Measurements from ENCODE around the gene NIPA2. TPM values are rescaled to one million over a fixed set of nuclear protein-coding genes. Genes with fewer than 3 reads are reported as not detected.

NIPA2 gene
- total RNA-seq, 1 donor from 2014 or later, result 51.5 TPM

- Histone ChIP-seq H3K4me3 (no peak overlapping the region), H3K9ac (no peak overlapping the region), H3K4me2 (no peak overlapping the region), H3K9me3 (ENCODE audit: low read depth) (no peaks in the 10 kb centered on the region), H3F3A (ENCODE audit: low read depth) (no peaks in the 10 kb centered on the region), H4K20me1 (ENCODE audit: low read depth) (no peaks in the 10 kb centered on the region), H3K27ac (no peak overlapping the region), H2AFZ (replicated peaks) (no peak overlapping the region), H3K79me2 (ENCODE audit: low read depth) (no peaks in the 10 kb centered on the region), H3K27me3 (no peaks in the 10 kb centered on the region), H3K36me3 (peaks cover 6% of the 10 kb centered on the region), H3K4me1 (no peaks in the 10 kb centered on the region)
- H3K27me3 Mint-ChIP-seq (ENCODE audit: insufficient read depth, low read depth), result peaks cover 9% of the 10 kb centered on the region
- no peak overlapping the region for H3K4me3 Mint-ChIP-seq
- no peaks in the 10 kb centered on the region for H3K9me3 Mint-ChIP-seq
- no peak overlapping the region for H3K27ac Mint-ChIP-seq
- no peaks in the 10 kb centered on the region for H3K4me1 Mint-ChIP-seq
- DNase-seq (ENCODE audit: low spot score), result no peak
- TF ChIP-seq EZH2phosphoT487 (IDR thresholded peaks at IDR 0.05) (no peak), EZH2 (IDR thresholded peaks at IDR 0.05) (no peak), CTCF (IDR thresholded peaks at IDR 0.05) (no peak)
- peaks cover 25% of the 10 kb centered on the region for H3K36me3 Mint-ChIP-seq
Measured at GRCh38 chr15:22904736-22905135, 66.3 kb downstream of the NIPA2 start.

DNA sequence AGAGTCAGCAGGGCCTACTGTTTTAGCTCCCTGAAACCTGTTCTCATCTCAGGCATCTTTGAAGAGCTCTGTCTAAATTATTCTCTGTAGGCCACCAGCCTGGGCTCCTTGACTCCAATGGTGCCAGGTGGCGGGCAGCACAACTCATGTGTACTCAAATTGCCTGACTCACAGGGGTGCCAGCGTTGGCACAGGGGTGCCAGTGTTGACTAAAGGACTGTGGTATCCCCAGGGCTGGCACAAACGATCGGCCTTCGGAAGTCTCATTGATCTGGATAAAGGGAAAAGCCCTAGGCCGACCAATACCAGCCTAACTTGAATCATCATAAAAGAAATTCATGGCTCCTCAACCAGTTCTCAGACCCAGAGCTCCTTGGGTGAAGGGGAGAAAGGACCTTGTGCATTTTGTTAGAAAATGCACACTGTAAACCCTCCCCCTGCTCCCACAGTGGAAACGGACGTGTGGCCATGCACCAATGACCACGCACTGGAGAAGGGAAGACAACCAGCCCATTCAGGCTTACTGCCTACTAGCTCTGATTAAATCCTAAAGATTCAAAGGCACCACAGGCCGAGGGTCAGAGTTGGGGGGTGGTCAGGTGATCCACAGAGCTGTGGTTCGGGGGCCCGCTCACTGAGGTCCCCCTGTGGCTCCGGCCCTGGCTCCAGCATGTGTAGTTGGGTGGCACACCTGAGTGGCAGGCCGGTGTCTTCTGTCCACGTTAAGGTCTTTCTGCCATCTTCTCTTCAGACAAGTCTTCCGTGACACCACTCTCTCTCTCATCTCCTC lies 68.9 kb downstream of the NIPA2 start:
- Histone ChIP-seq H3K27ac (no peak overlapping the region), H2AFZ (replicated peaks) (no peak overlapping the region), H3K4me2 (no peak overlapping the region), H3K27me3 (no peaks in the 10 kb centered on the region), H3K36me3 (peaks cover 7% of the 10 kb centered on the region), H3K9ac (no peak overlapping the region), H4K20me1 (ENCODE audit: low read depth) (no peaks in the 10 kb centered on the region), H3K79me2 (ENCODE audit: low read depth) (no peaks in the 10 kb centered on the region), H3K4me1 (no peaks in the 10 kb centered on the region), H3K4me3 (no peak overlapping the region), H3K9me3 (ENCODE audit: low read depth) (no peaks in the 10 kb centered on the region), H3F3A (ENCODE audit: low read depth) (no peaks in the 10 kb centered on the region)
- H3K9me3 Mint-ChIP-seq, result no peaks in the 10 kb centered on the region
- H3K36me3 Mint-ChIP-seq, result peaks cover 27% of the 10 kb centered on the region
- no peak for DNase-seq (ENCODE audit: low spot score)
- no peak overlapping the region for H3K4me3 Mint-ChIP-seq
- H3K27ac Mint-ChIP-seq, result no peak overlapping the region
- TF ChIP-seq CTCF (IDR thresholded peaks at IDR 0.05), result no peak
- no peak for TF ChIP-seq EZH2phosphoT487 (IDR thresholded peaks at IDR 0.05)
- no peak for TF ChIP-seq EZH2 (IDR thresholded peaks at IDR 0.05)
- no peaks in the 10 kb centered on the region for H3K4me1 Mint-ChIP-seq
- peaks cover 9% of the 10 kb centered on the region for H3K27me3 Mint-ChIP-seq (ENCODE audit: insufficient read depth, low read depth)

GRCh38 chr15:22908830-22909229 lies 70.4 kb downstream of the NIPA2 start:
- no peaks in the 10 kb centered on the region for H3K9me3 Mint-ChIP-seq
- TF ChIP-seq CTCF (IDR thresholded peaks at IDR 0.05) (no peak), EZH2 (IDR thresholded peaks at IDR 0.05) (no peak), EZH2phosphoT487 (IDR thresholded peaks at IDR 0.05) (no peak)
- DNase-seq (ENCODE audit: low spot score), result no peak
- H3K36me3 Mint-ChIP-seq, result peaks cover 29% of the 10 kb centered on the region
- H3K4me3 Mint-ChIP-seq, result no peak overlapping the region
- H3K27ac Mint-ChIP-seq, result no peak overlapping the region
- H3K4me1 ChIP-seq, result no peaks in the 10 kb centered on the region
- H2AFZ ChIP-seq (replicated peaks), result no peak overlapping the region
- H3K4me2 ChIP-seq, result no peak overlapping the region
- no peak overlapping the region for H3K9ac ChIP-seq
- no peaks in the 10 kb centered on the region for H4K20me1 ChIP-seq (ENCODE audit: low read depth)
- H3K4me3 ChIP-seq, result no peak overlapping the region
- H3K9me3 ChIP-seq (ENCODE audit: low read depth), result no peaks in the 10 kb centered on the region
- no peaks in the 10 kb centered on the region for H3K79me2 ChIP-seq (ENCODE audit: low read depth)
- H3K27me3 Mint-ChIP-seq (ENCODE audit: insufficient read depth, low read depth), result peaks cover 6% of the 10 kb centered on the region
- H3K27ac ChIP-seq, result no peak overlapping the region
- H3K27me3 ChIP-seq, result no peaks in the 10 kb centered on the region
- no peaks in the 10 kb centered on the region for H3F3A ChIP-seq (ENCODE audit: low read depth)
- no peaks in the 10 kb centered on the region for H3K4me1 Mint-ChIP-seq
- H3K36me3 ChIP-seq, result peaks cover 7% of the 10 kb centered on the region

All from neural progenitor cell (in vitro differentiated cells).